Liver (tissue), 9 donors: ENCODE results near the gene BRD1. TPM values are rescaled to one million over a fixed set of nuclear protein-coding genes. Genes with fewer than 3 reads are reported as not detected.

ENCODE experiments used
- DNase-seq: peaks from one replicate; pipeline ENCODE4 v3.0.0-alpha.2; 2017; ENCODE audit warnings: low spot score
- H3K27ac ChIP-seq, 2 donors: one replicate each; pipeline ENCODE4 v1.7.0; 2013; ENCODE audit warnings: inconsistent platforms in 2 of 2, low read length in 2 of 2, control low read depth in 1 of 2, low read depth in 1 of 2, mild to moderate bottlenecking in 1 of 2
- H3K27me3 ChIP-seq, 4 donors: one replicate each; pipeline versions ENCODE4 v1.6.1 to v1.7.0; 2013; ENCODE audit warnings: low read length in 3 of 4, inconsistent platforms in 1 of 4, mild to moderate bottlenecking in 1 of 4, moderate library complexity in 1 of 4; ENCODE audit not compliant: control insufficient read depth in 4 of 4, insufficient read depth in 4 of 4
- H3K36me3 ChIP-seq, 4 donors: one replicate each; pipeline versions ENCODE4 v1.6.1 to v1.7.0; 2013; ENCODE audit warnings: low read length in 3 of 4, mild to moderate bottlenecking in 3 of 4, low read depth in 1 of 4, moderate library complexity in 1 of 4; ENCODE audit not compliant: control insufficient read depth in 4 of 4, insufficient read depth in 3 of 4
- H3K4me1 ChIP-seq, 4 donors: one replicate each; pipeline versions ENCODE4 v1.6.1 to v1.7.0; 2013; ENCODE audit warnings: low read length in 3 of 4, mild to moderate bottlenecking in 3 of 4, moderate library complexity in 1 of 4; ENCODE audit not compliant: control insufficient read depth in 4 of 4, insufficient read depth in 4 of 4
- H3K4me3 ChIP-seq, 3 donors: one replicate each; pipeline versions ENCODE4 v1.6.1 to v1.7.0; 2013; ENCODE audit warnings: low read length in 3 of 3, control low read depth in 1 of 3, low read depth in 1 of 3, mild to moderate bottlenecking in 1 of 3
- H3K9ac ChIP-seq, 2 donors: one replicate each; pipeline ENCODE4 v1.7.0; 2013; ENCODE audit warnings: low read length in 2 of 2, mild to moderate bottlenecking in 2 of 2, moderate library complexity in 2 of 2, control low read depth in 1 of 2, low read depth in 1 of 2
- H3K9me3 ChIP-seq, 4 donors: one replicate each; pipeline versions ENCODE4 v1.6.1 to v1.7.0; 2013; ENCODE audit warnings: low read length in 3 of 4; ENCODE audit not compliant: control insufficient read depth in 4 of 4
- EGR1 ChIP-seq, 2 donors: IDR thresholded peaks; 2 replicates each; pipeline ENCODE4 v1.6.1; 2016 to 2018; ENCODE audit warnings: antibody characterized with exemption in 2 of 2, low read depth in 2 of 2
- FOXA1 ChIP-seq: IDR thresholded peaks from 2 replicates; pipeline ENCODE4 v1.6.1; 2016; ENCODE audit warnings: antibody characterized with exemption
- GABPA ChIP-seq, 2 donors: IDR thresholded peaks in 1 of 2; conservative IDR thresholded peaks in 1 of 2; 2 replicates each; pipeline ENCODE4 v1.6.1; 2016; ENCODE audit warnings: antibody characterized with exemption in 2 of 2, mild to moderate bottlenecking in 1 of 2, moderate library complexity in 1 of 2
- HNF4A ChIP-seq, 2 donors: conservative IDR thresholded peaks; 2 replicates each; pipeline ENCODE4 v1.6.1; 2016; ENCODE audit warnings: antibody characterized with exemption in 2 of 2, mild to moderate bottlenecking in 2 of 2
- HNF4G ChIP-seq: IDR thresholded peaks from 2 replicates; pipeline ENCODE4 v1.6.1; 2016; ENCODE audit warnings: antibody characterized with exemption
- JUND ChIP-seq, 2 donors: IDR thresholded peaks; 2 replicates each; pipeline ENCODE4 v1.6.1; 2016; ENCODE audit warnings: antibody characterized with exemption in 2 of 2
- NR2F2 ChIP-seq: IDR thresholded peaks from 2 replicates; pipeline ENCODE4 v1.6.1; 2016; ENCODE audit warnings: antibody characterized with exemption
- RAD21 ChIP-seq, 2 donors: IDR thresholded peaks; 2 replicates each; pipeline ENCODE4 v1.6.1; 2016; ENCODE audit warnings: antibody characterized with exemption in 2 of 2, mild to moderate bottlenecking in 2 of 2
- RXRA ChIP-seq, 2 donors: IDR thresholded peaks; 2 replicates each; pipeline ENCODE4 v1.6.1; 2017 to 2018; ENCODE audit warnings: antibody characterized with exemption in 2 of 2, mild to moderate bottlenecking in 1 of 2
- SP1 ChIP-seq: IDR thresholded peaks from 2 replicates; pipeline ENCODE4 v1.6.1; 2018; ENCODE audit warnings: antibody characterized with exemption, mild to moderate bottlenecking
- YY1 ChIP-seq: IDR thresholded peaks from 2 replicates; pipeline ENCODE4 v1.6.1; 2016; ENCODE audit warnings: antibody characterized with exemption, mild to moderate bottlenecking
- WGBS: extraction: QIAGEN DNeasy Blood & Tissue Kit; methylation state at CpG from one replicate; pipeline ENCODE4 v1.1.7; 2013; 5-methylcytosine and 5-hydroxymethylcytosine counted together
- polyA plus RNA-seq, 2 donors: library from polyadenylated mRNA; stranded (reverse) in 1 of 2; unstranded in 1 of 2; fragments of 200-250 nt in 1 of 2; fragments of >200 nt in 1 of 2; fragmentation: Nextera tagmentation in 1 of 2; extraction: Ambion mirVana in 1 of 2; gene quantifications; one replicate each; pipeline versions ENCODE4 v1.2.1 to v1.2.3, GENCODE V29; 2013 to 2015
- total RNA-seq, 2 donors: library from RNA; depleted of rRNA; stranded (reverse); fragments of >200 nt; gene quantifications; one replicate each; pipeline ENCODE4 v1.2.3, GENCODE V29; 2014
- TF ChIP-seq, protein P1 (sequence below): IDR thresholded peaks from 2 replicates; pipeline ENCODE4 v1.6.1; 2016; ENCODE audit warnings: antibody characterized with exemption
- TF ChIP-seq, protein P2 (sequence below): IDR thresholded peaks from 2 replicates; pipeline ENCODE4 v1.6.1; 2016; ENCODE audit warnings: antibody characterized with exemption, mild to moderate bottlenecking
- TF ChIP-seq, protein P3 (sequence below): fragments of 150-350 bp; IDR thresholded peaks from 2 replicates; pipeline ENCODE4 v1.5.1; 2017; ENCODE audit warnings: improper control_type of control experiment, low read depth, low read length; ENCODE audit not compliant: missing input control
- TF ChIP-seq, protein P4 (sequence below): IDR thresholded peaks from 2 replicates; pipeline ENCODE4 v1.6.1; 2016; ENCODE audit warnings: antibody characterized with exemption
- TF ChIP-seq, protein P5 (sequence below): IDR thresholded peaks from 2 replicates; pipeline ENCODE4 v1.6.1; 2016; ENCODE audit warnings: antibody characterized with exemption
- donor health status: healthy.
- donor health status: healthy.
- donor health status: healthy.
- donor health status: healthy.
- donor health status: healthy.

The BRD1 gene
- total and polyA plus RNA-seq, 4 donors = 3.3 to 20.7 (median 11.6) TPM

DNA sequence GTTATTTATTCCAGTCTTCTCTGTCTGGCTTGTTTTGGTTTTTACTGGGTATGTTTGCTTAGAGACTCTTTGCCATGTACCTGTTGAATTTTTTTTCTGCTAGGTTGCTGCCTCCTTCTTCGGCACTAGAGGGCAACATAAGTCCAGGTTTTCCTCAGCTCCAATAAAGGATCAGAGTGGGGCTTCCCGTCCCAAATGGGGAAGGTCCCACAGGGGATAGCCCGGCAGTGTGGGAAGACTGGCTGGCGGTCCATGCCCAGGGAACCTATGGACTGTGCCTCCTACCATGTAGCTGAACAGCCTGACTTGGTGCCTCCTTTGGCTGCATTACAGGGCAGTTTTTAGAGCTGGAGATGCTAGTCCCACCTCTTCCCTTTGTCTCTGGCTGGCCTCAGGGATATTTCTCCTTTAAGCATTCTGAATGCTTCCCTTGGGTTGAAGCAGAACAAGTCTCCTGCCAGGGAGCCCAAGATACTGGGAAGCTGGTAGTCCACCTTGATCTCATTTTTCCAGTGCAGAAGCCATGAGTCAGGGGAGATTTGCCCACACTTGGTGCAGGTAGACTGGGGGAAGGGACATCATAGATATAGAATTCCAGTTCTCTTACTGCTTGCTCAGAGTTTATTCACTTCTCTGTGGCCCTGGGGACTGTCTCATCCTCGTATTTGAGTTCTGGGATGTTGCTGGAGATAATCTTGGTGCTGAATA lies 60.2 kb downstream of the BRD1 start:
- 42% methylated on average over 5 of the region's 5 CpGs for WGBS
- Histone ChIP-seq H3K27me3 (no peaks in the 10 kb centered on the region), H3K27ac (no peak overlapping the region), H3K9me3 (peaks cover 4 to 10% (median 5%) of the 10 kb centered on the region in 4 donors), H3K36me3 (peaks cover 0 to under 1% (median under 1%) of the 10 kb centered on the region in 4 donors), H3K9ac (no peak overlapping the region), H3K4me1 (no peaks in the 10 kb centered on the region), H3K4me3 (no peak overlapping the region)
- TF ChIP-seq JUND (IDR thresholded peaks at IDR 0.05) = no peak
- TF ChIP-seq, protein P1, sequence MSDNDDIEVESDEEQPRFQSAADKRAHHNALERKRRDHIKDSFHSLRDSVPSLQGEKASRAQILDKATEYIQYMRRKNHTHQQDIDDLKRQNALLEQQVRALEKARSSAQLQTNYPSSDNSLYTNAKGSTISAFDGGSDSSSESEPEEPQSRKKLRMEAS = no peak
- TF ChIP-seq RAD21 (IDR thresholded peaks at IDR 0.05) = peak; percentile 87 to 92
- TF ChIP-seq, protein P2, sequence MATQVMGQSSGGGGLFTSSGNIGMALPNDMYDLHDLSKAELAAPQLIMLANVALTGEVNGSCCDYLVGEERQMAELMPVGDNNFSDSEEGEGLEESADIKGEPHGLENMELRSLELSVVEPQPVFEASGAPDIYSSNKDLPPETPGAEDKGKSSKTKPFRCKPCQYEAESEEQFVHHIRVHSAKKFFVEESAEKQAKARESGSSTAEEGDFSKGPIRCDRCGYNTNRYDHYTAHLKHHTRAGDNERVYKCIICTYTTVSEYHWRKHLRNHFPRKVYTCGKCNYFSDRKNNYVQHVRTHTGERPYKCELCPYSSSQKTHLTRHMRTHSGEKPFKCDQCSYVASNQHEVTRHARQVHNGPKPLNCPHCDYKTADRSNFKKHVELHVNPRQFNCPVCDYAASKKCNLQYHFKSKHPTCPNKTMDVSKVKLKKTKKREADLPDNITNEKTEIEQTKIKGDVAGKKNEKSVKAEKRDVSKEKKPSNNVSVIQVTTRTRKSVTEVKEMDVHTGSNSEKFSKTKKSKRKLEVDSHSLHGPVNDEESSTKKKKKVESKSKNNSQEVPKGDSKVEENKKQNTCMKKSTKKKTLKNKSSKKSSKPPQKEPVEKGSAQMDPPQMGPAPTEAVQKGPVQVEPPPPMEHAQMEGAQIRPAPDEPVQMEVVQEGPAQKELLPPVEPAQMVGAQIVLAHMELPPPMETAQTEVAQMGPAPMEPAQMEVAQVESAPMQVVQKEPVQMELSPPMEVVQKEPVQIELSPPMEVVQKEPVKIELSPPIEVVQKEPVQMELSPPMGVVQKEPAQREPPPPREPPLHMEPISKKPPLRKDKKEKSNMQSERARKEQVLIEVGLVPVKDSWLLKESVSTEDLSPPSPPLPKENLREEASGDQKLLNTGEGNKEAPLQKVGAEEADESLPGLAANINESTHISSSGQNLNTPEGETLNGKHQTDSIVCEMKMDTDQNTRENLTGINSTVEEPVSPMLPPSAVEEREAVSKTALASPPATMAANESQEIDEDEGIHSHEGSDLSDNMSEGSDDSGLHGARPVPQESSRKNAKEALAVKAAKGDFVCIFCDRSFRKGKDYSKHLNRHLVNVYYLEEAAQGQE = no peak
- TF ChIP-seq, protein P3, sequence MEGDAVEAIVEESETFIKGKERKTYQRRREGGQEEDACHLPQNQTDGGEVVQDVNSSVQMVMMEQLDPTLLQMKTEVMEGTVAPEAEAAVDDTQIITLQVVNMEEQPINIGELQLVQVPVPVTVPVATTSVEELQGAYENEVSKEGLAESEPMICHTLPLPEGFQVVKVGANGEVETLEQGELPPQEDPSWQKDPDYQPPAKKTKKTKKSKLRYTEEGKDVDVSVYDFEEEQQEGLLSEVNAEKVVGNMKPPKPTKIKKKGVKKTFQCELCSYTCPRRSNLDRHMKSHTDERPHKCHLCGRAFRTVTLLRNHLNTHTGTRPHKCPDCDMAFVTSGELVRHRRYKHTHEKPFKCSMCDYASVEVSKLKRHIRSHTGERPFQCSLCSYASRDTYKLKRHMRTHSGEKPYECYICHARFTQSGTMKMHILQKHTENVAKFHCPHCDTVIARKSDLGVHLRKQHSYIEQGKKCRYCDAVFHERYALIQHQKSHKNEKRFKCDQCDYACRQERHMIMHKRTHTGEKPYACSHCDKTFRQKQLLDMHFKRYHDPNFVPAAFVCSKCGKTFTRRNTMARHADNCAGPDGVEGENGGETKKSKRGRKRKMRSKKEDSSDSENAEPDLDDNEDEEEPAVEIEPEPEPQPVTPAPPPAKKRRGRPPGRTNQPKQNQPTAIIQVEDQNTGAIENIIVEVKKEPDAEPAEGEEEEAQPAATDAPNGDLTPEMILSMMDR = peak; percentile 77
- DNase-seq = no peak

DNA sequence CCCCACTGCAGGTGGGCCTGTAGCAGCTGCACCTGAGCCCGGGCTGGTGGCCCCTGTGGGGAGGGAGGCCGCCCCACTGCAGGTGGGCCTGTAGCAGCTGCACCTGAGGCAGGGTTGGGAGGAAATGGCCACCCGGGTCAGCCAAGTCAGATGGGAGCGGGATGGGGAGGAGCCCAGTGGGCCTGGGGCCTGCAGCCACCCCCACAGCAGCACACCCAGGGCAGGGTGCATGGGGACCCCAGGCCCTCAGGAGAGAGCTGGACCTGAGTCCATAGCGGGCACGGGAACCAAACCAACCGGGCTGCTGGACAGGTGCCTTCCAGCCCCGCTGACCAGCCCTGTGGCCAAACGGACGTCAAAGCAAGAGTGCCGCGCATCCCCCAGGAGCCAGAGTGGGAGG lies 61.7 kb downstream of the BRD1 start:
- H3K27ac ChIP-seq = no peak overlapping the region
- WGBS = 95% methylated on average over 12 of the region's 12 CpGs
- H3K9me3 ChIP-seq = peaks cover 4 to 10% (median 5%) of the 10 kb centered on the region in 4 donors
- H3K36me3 ChIP-seq = no peaks in the 10 kb centered on the region
- H3K9ac ChIP-seq = no peak overlapping the region
- DNase-seq = no peak
- H3K4me3 ChIP-seq = no peak overlapping the region
- H3K27me3 ChIP-seq = no peaks in the 10 kb centered on the region
- no peaks in the 10 kb centered on the region for H3K4me1 ChIP-seq
- TF ChIP-seq HNF4G = no peak
- TF ChIP-seq, protein P4, sequence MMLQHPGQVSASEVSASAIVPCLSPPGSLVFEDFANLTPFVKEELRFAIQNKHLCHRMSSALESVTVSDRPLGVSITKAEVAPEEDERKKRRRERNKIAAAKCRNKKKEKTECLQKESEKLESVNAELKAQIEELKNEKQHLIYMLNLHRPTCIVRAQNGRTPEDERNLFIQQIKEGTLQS = no peak
- TF ChIP-seq, protein P5, sequence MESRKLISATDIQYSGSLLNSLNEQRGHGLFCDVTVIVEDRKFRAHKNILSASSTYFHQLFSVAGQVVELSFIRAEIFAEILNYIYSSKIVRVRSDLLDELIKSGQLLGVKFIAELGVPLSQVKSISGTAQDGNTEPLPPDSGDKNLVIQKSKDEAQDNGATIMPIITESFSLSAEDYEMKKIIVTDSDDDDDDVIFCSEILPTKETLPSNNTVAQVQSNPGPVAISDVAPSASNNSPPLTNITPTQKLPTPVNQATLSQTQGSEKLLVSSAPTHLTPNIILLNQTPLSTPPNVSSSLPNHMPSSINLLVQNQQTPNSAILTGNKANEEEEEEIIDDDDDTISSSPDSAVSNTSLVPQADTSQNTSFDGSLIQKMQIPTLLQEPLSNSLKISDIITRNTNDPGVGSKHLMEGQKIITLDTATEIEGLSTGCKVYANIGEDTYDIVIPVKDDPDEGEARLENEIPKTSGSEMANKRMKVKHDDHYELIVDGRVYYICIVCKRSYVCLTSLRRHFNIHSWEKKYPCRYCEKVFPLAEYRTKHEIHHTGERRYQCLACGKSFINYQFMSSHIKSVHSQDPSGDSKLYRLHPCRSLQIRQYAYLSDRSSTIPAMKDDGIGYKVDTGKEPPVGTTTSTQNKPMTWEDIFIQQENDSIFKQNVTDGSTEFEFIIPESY = no peak
- no peak for TF ChIP-seq GABPA (IDR thresholded peaks at IDR 0.05 in 1 of 2, conservative IDR thresholded peaks at IDR 0.05 in 1 of 2)
- no peak for TF ChIP-seq YY1
- TF ChIP-seq JUND (IDR thresholded peaks at IDR 0.05) = no peak
- TF ChIP-seq HNF4A (conservative IDR thresholded peaks at IDR 0.05) = no peak
- no peak for TF ChIP-seq FOXA1
- TF ChIP-seq, protein P3 = no peak
- no peak for TF ChIP-seq SP1
- no peak for TF ChIP-seq RAD21 (IDR thresholded peaks at IDR 0.05)
- no peak for TF ChIP-seq RXRA (IDR thresholded peaks at IDR 0.05)
- no peak for TF ChIP-seq EGR1 (IDR thresholded peaks at IDR 0.05; ENCODE audit: low read depth in 2 of 2)
- TF ChIP-seq, protein P1 = no peak
- TF ChIP-seq, protein P2 = no peak
- no peak for TF ChIP-seq NR2F2
